ENCODE measurements around the gene SUV39H2. TPM values are rescaled to one million over a fixed set of nuclear protein-coding genes. Genes with fewer than 3 reads are reported as not detected.

Gene SUV39H2
- total and polyA plus RNA-seq, 4 donors, result 2.6 to 7.7 (median 5.4) TPM

DNA sequence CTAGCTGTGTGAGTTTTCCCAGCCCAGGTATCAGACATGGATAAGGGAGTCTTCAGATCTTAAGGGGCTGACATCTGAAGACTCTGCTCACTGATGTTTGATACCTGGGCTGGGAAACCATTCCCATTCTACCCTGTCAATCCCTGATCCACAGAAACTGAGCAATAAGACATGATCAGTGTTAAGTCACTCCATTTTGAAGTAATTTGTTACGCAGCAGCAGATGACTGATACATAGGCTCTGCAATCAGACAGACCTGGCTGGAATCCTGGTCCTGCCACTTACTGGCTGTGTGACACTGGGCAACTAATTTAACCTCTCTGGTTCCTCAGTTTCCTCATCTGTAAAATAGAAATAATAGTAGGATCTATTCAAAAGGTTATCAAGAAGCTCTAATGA, 68.6 kb downstream of the SUV39H2 start:
- H3K4me3 ChIP-seq, result no peak overlapping the region
- H3K27me3 ChIP-seq (ENCODE audit: control insufficient read depth in 3 of 3, insufficient read depth in 3 of 3, low read length in 2 of 3), result no peaks in the 10 kb centered on the region
- H3K9ac ChIP-seq (ENCODE audit: insufficient read depth in 1 of 2, low read length in 2 of 2), result no peak overlapping the region
- DNase-seq (no peak), ATAC-seq (ENCODE audit: insufficient read depth, low FRiP score) (no peak)
- no peak overlapping the region for H3K27ac ChIP-seq (ENCODE audit: low read depth in 1 of 2, low read length in 1 of 2)
- peaks cover 10 to 25% (median 16%) of the 10 kb centered on the region in 4 donors for H3K36me3 ChIP-seq (ENCODE audit: control insufficient read depth in 4 of 4, insufficient read depth in 4 of 4, low read length in 4 of 4)
- WGBS, 2 donors, result 97 to 100% methylated on average over 1 of the region's 1 CpG
- no peaks in the 10 kb centered on the region for H3K9me3 ChIP-seq (ENCODE audit: control insufficient read depth in 4 of 4, insufficient read depth in 3 of 4, low read length in 3 of 4)
- H3K4me1 ChIP-seq (ENCODE audit: control insufficient read depth in 5 of 5, insufficient read depth in 5 of 5, low read length in 5 of 5), result peaks cover 0 to 6% (median 0%) of the 10 kb centered on the region in 5 donors
- no peak for TF ChIP-seq CTCF (IDR thresholded peaks at IDR 0.05; ENCODE audit: control extremely low read depth, extremely low read depth)

DNA sequence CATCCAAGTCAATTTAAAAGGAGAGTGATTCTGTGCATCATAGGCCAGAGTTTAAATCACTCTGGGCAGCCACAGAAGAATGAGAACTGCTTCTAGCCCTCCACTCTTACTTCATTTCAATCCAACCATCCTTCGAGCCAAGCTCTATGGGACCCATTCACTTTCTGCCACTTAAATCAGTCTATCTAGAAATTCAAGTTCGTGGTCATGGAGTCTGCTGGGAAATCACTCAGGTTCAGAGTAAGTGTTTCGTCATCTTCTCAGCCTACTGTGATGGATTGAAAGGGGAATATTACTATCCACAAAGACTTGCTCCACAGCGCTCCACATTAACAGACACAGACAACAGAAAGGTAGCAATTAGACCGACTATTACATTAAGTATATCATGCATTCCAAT, 70.6 kb downstream of the SUV39H2 start:
- 79 to 88% methylated on average over 5 of the region's 5 CpGs for WGBS, 2 donors
- no peak overlapping the region for H3K27ac ChIP-seq (ENCODE audit: low read depth in 1 of 2, low read length in 1 of 2)
- no peak overlapping the region for H3K9ac ChIP-seq (ENCODE audit: insufficient read depth in 1 of 2, low read length in 2 of 2)
- H3K9me3 ChIP-seq (ENCODE audit: control insufficient read depth in 4 of 4, insufficient read depth in 3 of 4, low read length in 3 of 4), result no peaks in the 10 kb centered on the region
- H3K4me1 ChIP-seq (ENCODE audit: control insufficient read depth in 5 of 5, insufficient read depth in 5 of 5, low read length in 5 of 5), result peaks cover 0 to 11% (median 6%) of the 10 kb centered on the region in 5 donors
- no peak for TF ChIP-seq CTCF (IDR thresholded peaks at IDR 0.05; ENCODE audit: control extremely low read depth, extremely low read depth)
- DNase-seq (no peak), ATAC-seq (ENCODE audit: insufficient read depth, low FRiP score) (no peak)
- H3K27me3 ChIP-seq (ENCODE audit: control insufficient read depth in 3 of 3, insufficient read depth in 3 of 3, low read length in 2 of 3), result no peaks in the 10 kb centered on the region
- no peak overlapping the region for H3K4me3 ChIP-seq
- peaks cover 9 to 19% (median 12%) of the 10 kb centered on the region in 4 donors for H3K36me3 ChIP-seq (ENCODE audit: control insufficient read depth in 4 of 4, insufficient read depth in 4 of 4, low read length in 4 of 4)

DNA sequence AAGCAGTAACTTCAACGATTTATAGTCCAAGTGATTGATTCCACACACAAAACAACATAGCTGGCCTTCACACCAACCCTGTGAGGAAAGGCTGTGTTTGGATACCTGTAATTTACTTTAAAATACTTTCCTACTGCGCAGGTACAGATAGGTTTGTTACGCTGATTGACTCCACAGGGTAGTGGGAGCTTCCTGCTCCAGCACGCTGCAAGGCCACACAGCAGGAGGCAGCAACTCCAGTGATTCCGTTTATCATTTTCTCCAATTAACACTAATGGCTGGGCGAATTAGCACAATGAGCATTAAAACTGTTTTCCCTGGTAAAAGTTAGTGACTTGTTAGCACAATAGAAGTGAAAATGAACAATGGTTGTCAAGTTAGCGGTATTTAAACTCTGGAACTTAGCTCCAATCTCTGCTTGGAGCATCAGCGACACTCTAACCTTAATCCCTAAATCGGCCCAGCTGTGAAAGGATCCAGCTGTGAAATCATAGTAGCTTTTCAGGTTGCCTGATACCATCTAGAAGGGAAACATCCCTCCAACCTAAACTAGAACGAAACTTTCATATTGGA, 74.3 kb downstream of the SUV39H2 start:
- H3K9ac ChIP-seq (ENCODE audit: insufficient read depth in 1 of 2, low read length in 2 of 2), result peak overlapping the region in 1 of 2 donors; percentile 96
- 39 to 41% methylated on average over 10 of the region's 10 CpGs for WGBS, 2 donors
- peaks cover 0 to 5% (median 1%) of the 10 kb centered on the region in 4 donors for H3K36me3 ChIP-seq (ENCODE audit: control insufficient read depth in 4 of 4, insufficient read depth in 4 of 4, low read length in 4 of 4)
- peak overlapping the region; percentile 53 for H3K4me3 ChIP-seq
- ATAC-seq (ENCODE audit: insufficient read depth, low FRiP score) (no peak), DNase-seq (peak in 1 of 3 donors; percentile 52)
- H3K9me3 ChIP-seq (ENCODE audit: control insufficient read depth in 4 of 4, insufficient read depth in 3 of 4, low read length in 3 of 4), result no peaks in the 10 kb centered on the region
- H3K27me3 ChIP-seq (ENCODE audit: control insufficient read depth in 3 of 3, insufficient read depth in 3 of 3, low read length in 2 of 3), result no peaks in the 10 kb centered on the region
- H3K4me1 ChIP-seq (ENCODE audit: control insufficient read depth in 5 of 5, insufficient read depth in 5 of 5, low read length in 5 of 5), result peaks cover 0 to 19% (median 6%) of the 10 kb centered on the region in 5 donors
- H3K27ac ChIP-seq (ENCODE audit: low read depth in 1 of 2, low read length in 1 of 2), result peak overlapping the region; percentile 88 to 94
- TF ChIP-seq CTCF (IDR thresholded peaks at IDR 0.05; ENCODE audit: control extremely low read depth, extremely low read depth), result no peak

Data from lung (tissue), 12 donors.